GM18858 (cell line): ENCODE data around the gene COL8A2.

ENCODE experiments used
- ATAC-seq: cut with Tn5 transposase; IDR thresholded peaks from one replicate; pipeline ENCODE4 v1.9.1; 2021; ENCODE audit not compliant: unreplicated experiment

Gene COL8A2

GRCh38 chr1:36070349-36070748, 54.7 kb downstream of the COL8A2 start:
- ATAC-seq = no peak

- no peak for ATAC-seq
These were observed 56.2 kb downstream of the COL8A2 start for GRCh38 chr1:36068866-36069265.

GRCh38 chr1:36067871-36068270, 57.2 kb downstream of the COL8A2 start:
- ATAC-seq = no peak

GRCh38 chr1:36062315-36062714, 62.7 kb downstream of the COL8A2 start:
- ATAC-seq = no peak

- ATAC-seq = no peak
These were observed 69.3 kb downstream of the COL8A2 start for GRCh38 chr1:36055706-36056105.

GRCh38 chr1:36053978-36054377, 71.0 kb downstream of the COL8A2 start:
- ATAC-seq = no peak

- no peak for ATAC-seq
These were observed 73.2 kb downstream of the COL8A2 start for GRCh38 chr1:36051821-36052220.
